Liver (tissue), 9 donors: ENCODE measurements around the gene FOXM1. TPM values are rescaled to one million over a fixed set of nuclear protein-coding genes. Genes with fewer than 3 reads are reported as not detected.
A peak's percentile ranks its signal among the peaks of the same experiment; 100 is the strongest.
"Not testable (repeated sequence)": the region's sequence is repeated elsewhere in the genome, so short reads cannot be mapped to it uniquely, and the experiment has no call there.

Source experiments
- DNase-seq: peaks from one replicate; pipeline ENCODE4 v3.0.0-alpha.2; 2017; ENCODE audit warnings: low spot score
- H3K27ac ChIP-seq, 2 donors: one replicate each; pipeline ENCODE4 v1.7.0; 2013; ENCODE audit warnings: inconsistent platforms in 2 of 2, low read length in 2 of 2, control low read depth in 1 of 2, low read depth in 1 of 2, mild to moderate bottlenecking in 1 of 2
- H3K27me3 ChIP-seq, 4 donors: one replicate each; pipeline versions ENCODE4 v1.6.1 to v1.7.0; 2013; ENCODE audit warnings: low read length in 3 of 4, inconsistent platforms in 1 of 4, mild to moderate bottlenecking in 1 of 4, moderate library complexity in 1 of 4; ENCODE audit not compliant: control insufficient read depth in 4 of 4, insufficient read depth in 4 of 4
- H3K36me3 ChIP-seq, 4 donors: one replicate each; pipeline versions ENCODE4 v1.6.1 to v1.7.0; 2013; ENCODE audit warnings: low read length in 3 of 4, mild to moderate bottlenecking in 3 of 4, low read depth in 1 of 4, moderate library complexity in 1 of 4; ENCODE audit not compliant: control insufficient read depth in 4 of 4, insufficient read depth in 3 of 4
- H3K4me1 ChIP-seq, 4 donors: one replicate each; pipeline versions ENCODE4 v1.6.1 to v1.7.0; 2013; ENCODE audit warnings: low read length in 3 of 4, mild to moderate bottlenecking in 3 of 4, moderate library complexity in 1 of 4; ENCODE audit not compliant: control insufficient read depth in 4 of 4, insufficient read depth in 4 of 4
- H3K4me3 ChIP-seq, 3 donors: one replicate each; pipeline versions ENCODE4 v1.6.1 to v1.7.0; 2013; ENCODE audit warnings: low read length in 3 of 3, control low read depth in 1 of 3, low read depth in 1 of 3, mild to moderate bottlenecking in 1 of 3
- H3K9ac ChIP-seq, 2 donors: one replicate each; pipeline ENCODE4 v1.7.0; 2013; ENCODE audit warnings: low read length in 2 of 2, mild to moderate bottlenecking in 2 of 2, moderate library complexity in 2 of 2, control low read depth in 1 of 2, low read depth in 1 of 2
- H3K9me3 ChIP-seq, 4 donors: one replicate each; pipeline versions ENCODE4 v1.6.1 to v1.7.0; 2013; ENCODE audit warnings: low read length in 3 of 4; ENCODE audit not compliant: control insufficient read depth in 4 of 4
- ATF3 ChIP-seq: IDR thresholded peaks from 2 replicates; pipeline ENCODE4 v1.6.1; 2016; ENCODE audit warnings: antibody characterized with exemption
- CTCF ChIP-seq: fragments of 150-350 bp; IDR thresholded peaks from 2 replicates; pipeline ENCODE4 v1.5.1; 2017; ENCODE audit warnings: improper control_type of control experiment, low read depth, low read length; ENCODE audit not compliant: missing input control
- EGR1 ChIP-seq, 2 donors: IDR thresholded peaks; 2 replicates each; pipeline ENCODE4 v1.6.1; 2016 to 2018; ENCODE audit warnings: antibody characterized with exemption in 2 of 2, low read depth in 2 of 2
- FOXA1 ChIP-seq: IDR thresholded peaks from 2 replicates; pipeline ENCODE4 v1.6.1; 2016; ENCODE audit warnings: antibody characterized with exemption
- FOXA2 ChIP-seq: IDR thresholded peaks from 2 replicates; pipeline ENCODE4 v1.6.1; 2016; ENCODE audit warnings: antibody characterized with exemption
- GABPA ChIP-seq, 2 donors: IDR thresholded peaks in 1 of 2; conservative IDR thresholded peaks in 1 of 2; 2 replicates each; pipeline ENCODE4 v1.6.1; 2016; ENCODE audit warnings: antibody characterized with exemption in 2 of 2, mild to moderate bottlenecking in 1 of 2, moderate library complexity in 1 of 2
- HNF4A ChIP-seq, 2 donors: conservative IDR thresholded peaks; 2 replicates each; pipeline ENCODE4 v1.6.1; 2016; ENCODE audit warnings: antibody characterized with exemption in 2 of 2, mild to moderate bottlenecking in 2 of 2
- HNF4G ChIP-seq: IDR thresholded peaks from 2 replicates; pipeline ENCODE4 v1.6.1; 2016; ENCODE audit warnings: antibody characterized with exemption
- JUND ChIP-seq, 2 donors: IDR thresholded peaks; 2 replicates each; pipeline ENCODE4 v1.6.1; 2016; ENCODE audit warnings: antibody characterized with exemption in 2 of 2
- MAX ChIP-seq: IDR thresholded peaks from 2 replicates; pipeline ENCODE4 v1.6.1; 2016; ENCODE audit warnings: antibody characterized with exemption
- NR2F2 ChIP-seq: IDR thresholded peaks from 2 replicates; pipeline ENCODE4 v1.6.1; 2016; ENCODE audit warnings: antibody characterized with exemption
- RAD21 ChIP-seq, 2 donors: IDR thresholded peaks; 2 replicates each; pipeline ENCODE4 v1.6.1; 2016; ENCODE audit warnings: antibody characterized with exemption in 2 of 2, mild to moderate bottlenecking in 2 of 2
- REST ChIP-seq: IDR thresholded peaks from 2 replicates; pipeline ENCODE4 v1.6.1; 2016; ENCODE audit warnings: antibody characterized with exemption, mild to moderate bottlenecking
- RXRA ChIP-seq, 2 donors: IDR thresholded peaks; 2 replicates each; pipeline ENCODE4 v1.6.1; 2017 to 2018; ENCODE audit warnings: antibody characterized with exemption in 2 of 2, mild to moderate bottlenecking in 1 of 2
- SP1 ChIP-seq: IDR thresholded peaks from 2 replicates; pipeline ENCODE4 v1.6.1; 2018; ENCODE audit warnings: antibody characterized with exemption, mild to moderate bottlenecking
- TAF1 ChIP-seq: conservative IDR thresholded peaks from 2 replicates; pipeline ENCODE4 v1.6.1; 2016; ENCODE audit warnings: antibody characterized with exemption, mild to moderate bottlenecking
- YY1 ChIP-seq: IDR thresholded peaks from 2 replicates; pipeline ENCODE4 v1.6.1; 2016; ENCODE audit warnings: antibody characterized with exemption, mild to moderate bottlenecking
- ZBTB33 ChIP-seq: IDR thresholded peaks from 2 replicates; pipeline ENCODE4 v1.6.1; 2016; ENCODE audit warnings: antibody characterized with exemption
- WGBS: extraction: QIAGEN DNeasy Blood & Tissue Kit; methylation state at CpG from one replicate; pipeline ENCODE4 v1.1.7; 2013; 5-methylcytosine and 5-hydroxymethylcytosine counted together
- polyA plus RNA-seq, 2 donors: library from polyadenylated mRNA; stranded (reverse) in 1 of 2; unstranded in 1 of 2; fragments of 200-250 nt in 1 of 2; fragments of >200 nt in 1 of 2; fragmentation: Nextera tagmentation in 1 of 2; extraction: Ambion mirVana in 1 of 2; gene quantifications; one replicate each; pipeline versions ENCODE4 v1.2.1 to v1.2.3, GENCODE V29; 2013 to 2015
- total RNA-seq, 2 donors: library from RNA; depleted of rRNA; stranded (reverse); fragments of >200 nt; gene quantifications; one replicate each; pipeline ENCODE4 v1.2.3, GENCODE V29; 2014
- donor health status: healthy.
- donor health status: healthy.
- donor health status: healthy.
- donor health status: healthy.
- donor health status: healthy.

FOXM1 gene
- total and polyA plus RNA-seq, 4 donors: 0.81 to 10.3 (median 4.6) TPM; not detected in 1

- TF ChIP-seq JUND (IDR thresholded peaks at IDR 0.05) (no peak), YY1 (no peak), RXRA (IDR thresholded peaks at IDR 0.05) (no peak), RAD21 (IDR thresholded peaks at IDR 0.05) (no peak), CTCF (no peak), EGR1 (IDR thresholded peaks at IDR 0.05; ENCODE audit: low read depth in 2 of 2) (no peak), ZBTB33 (no peak), GABPA (IDR thresholded peaks at IDR 0.05 in 1 of 2, conservative IDR thresholded peaks at IDR 0.05 in 1 of 2) (no peak), SP1 (no peak), MAX (no peak), FOXA1 (no peak), ATF3 (no peak), HNF4G (no peak), NR2F2 (no peak), FOXA2 (no peak), REST (no peak), TAF1 (no peak), HNF4A (conservative IDR thresholded peaks at IDR 0.05) (no peak)
- Histone ChIP-seq H3K4me3 (peak overlapping the region; percentile 49 to 95 (median 74)), H3K4me1 (peaks cover 3 to 17% (median 12%) of the 10 kb centered on the region in 4 donors), H3K36me3 (no peaks in the 10 kb centered on the region), H3K9me3 (no peaks in the 10 kb centered on the region), H3K9ac (no peak overlapping the region), H3K27me3 (no peaks in the 10 kb centered on the region), H3K27ac (peak overlapping the region in 1 of 2 donors; percentile 92)
- peak; percentile 53 for DNase-seq
- WGBS: 9% methylated on average over 38 of the region's 38 CpGs
Measured at GRCh38 chr12:2876431-2877046, 435 bp downstream of the FOXM1 start.

- H3K9ac ChIP-seq, H3K27ac ChIP-seq, H3K4me1 ChIP-seq, H3K36me3 ChIP-seq, H3K27me3 ChIP-seq, DNase-seq, H3K4me3 ChIP-seq, H3K9me3 ChIP-seq: not testable (repeated sequence)
- WGBS: 88% methylated on average over 9 of the region's 9 CpGs
Measured at GRCh38 chr12:2868986-2869632, 7.9 kb downstream of the FOXM1 start.
